HepG2 (cell line): ENCODE results near the gene TSPAN18. TPM values are rescaled to one million over a fixed set of nuclear protein-coding genes. Genes with fewer than 3 reads are reported as not detected.

Experiments
- ATAD3A ChIP-seq: sonication (generic); formaldehyde crosslinking; IDR thresholded peaks from 2 replicates; pipeline ENCODE4 v1.4.0; 2020; ENCODE audit warnings: missing genetic modification reagents
- CREB1 ChIP-seq, 2 experiments: fragments of 450-650 bp in 1 of 2; IDR thresholded peaks; 2 replicates each; pipeline ENCODE4 v1.6.1; 2016 to 2017; ENCODE audit warnings: control low read depth in 1 of 2, mild to moderate bottlenecking in 1 of 2, missing compliant biosample characterization in 1 of 2, missing genetic modification characterization in 1 of 2
- GABPB1 ChIP-seq: IDR thresholded peaks from 2 replicates; pipeline ENCODE4 v1.6.1; 2016; ENCODE audit warnings: mild to moderate bottlenecking, missing genetic modification reagents, moderate library complexity, missing compliant biosample characterization
- JARID2 ChIP-seq: sonication (generic); formaldehyde crosslinking; IDR thresholded peaks from 2 replicates; pipeline ENCODE4 v1.8.1; 2023; ENCODE audit warnings: missing genetic modification reagents, inconsistent platforms; ENCODE audit not compliant: insufficient replicate concordance
- MATR3 ChIP-seq: sonication (generic); formaldehyde crosslinking; IDR thresholded peaks from 2 replicates; pipeline ENCODE4 v1.4.0; 2020; ENCODE audit warnings: missing genetic modification reagents
- MAZ ChIP-seq, 2 experiments: sonication (generic) in 1 of 2; formaldehyde crosslinking in 1 of 2; IDR thresholded peaks; 2 replicates each; pipeline versions ENCODE4 v1.5.0 to v1.6.1; 2012 to 2020; ENCODE audit warnings: low read depth in 2 of 2, mild to moderate bottlenecking in 2 of 2, borderline replicate concordance in 1 of 2, improper control_type of control experiment in 1 of 2, low read length in 1 of 2, missing genetic modification reagents in 1 of 2, moderate library complexity in 1 of 2
- MED1 ChIP-seq: sonication (generic); formaldehyde crosslinking; IDR thresholded peaks from 2 replicates; pipeline ENCODE4 v1.4.0; 2020; ENCODE audit warnings: missing genetic modification reagents
- ZNF296 ChIP-seq: sonication (generic); formaldehyde crosslinking; conservative IDR thresholded peaks from 2 replicates; pipeline ENCODE4 v1.5.0; 2020; ENCODE audit warnings: mild to moderate bottlenecking, missing genetic modification reagents
- ZNF850 ChIP-seq: sonication (generic); formaldehyde crosslinking; conservative IDR thresholded peaks from 2 replicates; pipeline ENCODE4 v1.9.0; 2021; ENCODE audit warnings: mild to moderate bottlenecking, missing genetic modification reagents
- polyA plus RNA-seq, 8 experiments: library from polyadenylated mRNA; depleted of rRNA in 3 of 8; stranded (reverse) in 7 of 8; unstranded in 1 of 8; fragments of >200 nt; fragmentation: Illumina TruSeq in 4 of 8; extraction: Trizol in 4 of 8; gene quantifications; 2 replicates each; pipeline versions ENCODE4 v1.2.1 to v1.2.3, GENCODE V29; 2011 to 2016; ENCODE audit warnings: low read depth in 4 of 8, missing spikeins in 1 of 8, mixed read lengths in 1 of 8; ENCODE audit not compliant: insufficient read depth in 1 of 8
- total RNA-seq, 5 experiments: library from RNA; depleted of rRNA; stranded (reverse); fragments of >200 nt; fragmentation: Illumina TruSeq; extraction: Trizol; gene quantifications; 2 replicates each; pipeline ENCODE4 v1.2.3, GENCODE V29; 2016; ENCODE audit warnings: low read depth in 1 of 5
- TF ChIP-seq, protein P1 (sequence below): sonication (generic); formaldehyde crosslinking; IDR thresholded peaks from 2 replicates; pipeline ENCODE4 v1.5.0; 2020; ENCODE audit warnings: missing genetic modification reagents, mild to moderate bottlenecking, borderline replicate concordance
- TF ChIP-seq, protein P2 (sequence below): sonication (generic); formaldehyde crosslinking; IDR thresholded peaks from 2 replicates; pipeline ENCODE4 v1.8.0; 2022; ENCODE audit warnings: mild to moderate bottlenecking, missing genetic modification reagents, borderline replicate concordance

TSPAN18 gene
- total and polyA plus RNA-seq, 2 of the 13 experiments (the other 11 are each of a cell fraction or from before 2014, with no cell fraction given), result not detected

DNA sequence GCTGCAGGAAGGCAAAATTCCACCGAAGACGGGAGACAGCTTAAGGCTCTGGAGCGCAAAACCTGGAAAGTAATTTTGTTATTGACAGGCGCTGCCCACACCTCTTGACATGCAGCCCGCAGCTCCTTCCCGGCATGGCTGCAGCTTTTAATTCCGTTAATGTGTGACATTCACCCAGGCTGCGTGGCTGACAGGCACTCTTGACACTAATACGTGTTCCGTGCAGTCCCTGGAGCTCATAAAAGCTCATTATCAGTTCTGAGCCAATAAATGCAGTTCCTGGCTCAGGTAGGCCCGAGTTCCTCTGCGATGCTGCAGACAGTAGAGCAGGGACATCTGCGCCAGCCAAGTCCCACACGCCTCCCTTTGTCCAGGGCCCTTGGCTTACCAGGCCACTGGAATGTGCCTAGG is 34.8 kb downstream of the TSPAN18 start (continued):
- TF ChIP-seq, protein P1, sequence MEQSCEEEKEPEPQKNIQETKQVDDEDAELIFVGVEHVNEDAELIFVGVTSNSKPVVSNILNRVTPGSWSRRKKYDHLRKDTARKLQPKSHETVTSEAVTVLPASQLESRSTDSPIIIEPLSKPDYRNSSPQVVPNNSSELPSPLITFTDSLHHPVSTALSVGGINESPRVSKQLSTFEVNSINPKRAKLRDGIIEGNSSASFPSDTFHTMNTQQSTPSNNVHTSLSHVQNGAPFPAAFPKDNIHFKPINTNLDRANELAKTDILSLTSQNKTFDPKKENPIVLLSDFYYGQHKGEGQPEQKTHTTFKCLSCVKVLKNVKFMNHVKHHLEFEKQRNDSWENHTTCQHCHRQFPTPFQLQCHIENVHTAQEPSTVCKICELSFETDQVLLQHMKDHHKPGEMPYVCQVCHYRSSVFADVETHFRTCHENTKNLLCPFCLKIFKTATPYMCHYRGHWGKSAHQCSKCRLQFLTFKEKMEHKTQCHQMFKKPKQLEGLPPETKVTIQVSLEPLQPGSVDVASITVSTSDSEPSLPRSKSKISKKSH, result no peak
- no peak for TF ChIP-seq MED1
- TF ChIP-seq, protein P2, sequence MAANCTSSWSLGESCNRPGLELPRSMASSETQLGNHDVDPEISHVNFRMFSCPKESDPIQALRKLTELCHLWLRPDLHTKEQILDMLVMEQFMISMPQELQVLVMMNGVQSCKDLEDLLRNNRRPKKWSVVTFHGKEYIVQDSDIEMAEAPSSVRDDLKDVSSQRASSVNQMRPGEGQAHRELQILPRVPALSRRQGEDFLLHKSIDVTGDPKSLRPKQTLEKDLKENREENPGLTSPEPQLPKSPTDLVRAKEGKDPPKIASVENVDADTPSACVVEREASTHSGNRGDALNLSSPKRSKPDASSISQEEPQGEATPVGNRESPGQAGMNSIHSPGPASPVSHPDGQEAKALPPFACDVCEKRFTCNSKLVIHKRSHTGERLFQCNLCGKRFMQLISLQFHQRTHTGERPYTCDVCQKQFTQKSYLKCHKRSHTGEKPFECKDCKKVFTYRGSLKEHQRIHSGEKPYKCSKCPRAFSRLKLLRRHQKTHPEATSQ (CRISPR knock-in tag), result no peak
- no peak for TF ChIP-seq ZNF850
- TF ChIP-seq JARID2 (CRISPR knock-in tag), result no peak
- TF ChIP-seq ZNF296 (CRISPR knock-in tag), result no peak
- TF ChIP-seq MATR3 (CRISPR knock-in tag), result no peak
- TF ChIP-seq MAZ (IDR thresholded peaks at IDR 0.05; ENCODE audit: borderline replicate concordance, low read depth, low read length), result no peak
- no peak for TF ChIP-seq MAZ (CRISPR knock-in tag; IDR thresholded peaks at IDR 0.05; ENCODE audit: low read depth)
- TF ChIP-seq ATAD3A, result no peak
- TF ChIP-seq CREB1 (IDR thresholded peaks at IDR 0.05), result no peak
- no peak for TF ChIP-seq CREB1 (CRISPR knock-in tag; IDR thresholded peaks at IDR 0.05)
- no peak for TF ChIP-seq GABPB1 (CRISPR knock-in tag)
